ENCODE measurements around the gene TP53TG5. TPM values are rescaled to one million over a fixed set of nuclear protein-coding genes. Genes with fewer than 3 reads are reported as not detected.
A peak's percentile ranks its signal among the peaks of the same experiment; 100 is the strongest.

Gene TP53TG5
- total RNA-seq (2021; fragmentation: NEBNext Ultra II Directional; extraction: Animal tissue kit (Norgen Biotek cat#: 25700)) = not detected in 2 replicates
- polyA plus RNA-seq (2011; rRNA removed) = not detected in 2 replicates
- 0.03 TPM for polyA plus RNA-seq (2011; cell fraction: cytosol; rRNA removed)
- polyA plus RNA-seq (2011; cell fraction: nucleus; rRNA removed) = 1.6 TPM
- polyA plus RNA-seq (2012, experiment 1 of 2) = 0.42 to 0.67 TPM (median 0.60 TPM) in 4 replicates
- not detected for polyA plus RNA-seq (2012, experiment 2 of 2)
- not detected for polyA plus RNA-seq (2013, experiment 1 of 2)
- not detected for polyA plus RNA-seq (2013, experiment 2 of 2)
- polyA minus RNA-seq (2011; rRNA and poly(A)+ RNA removed) = 0.19 TPM in 1 of 2 replicates, not detected in the other
- polyA minus RNA-seq (2011; cell fraction: cytosol; rRNA and poly(A)+ RNA removed) = not detected
- 1.1 TPM for polyA minus RNA-seq (2011; cell fraction: nucleus; rRNA and poly(A)+ RNA removed)
- long read RNA-seq, experiment 1 = 0 reads
- long read RNA-seq, experiment 2 = 0 reads

- Histone ChIP-seq H3K79me2 (ENCODE audit: control insufficient read depth in 1 of 2, insufficient read depth in 2 of 2, low read length in 2 of 2) (no peaks in the 10 kb centered on the region), H2AFZ (ENCODE audit: low read length) (no peak within 1 kb of the TSS), H3K4ac (replicated peaks; ENCODE audit: insufficient read length, low read depth, low read length) (no peak within 1 kb of the TSS), H3K9ac (replicated peaks in 1 of 4; ENCODE audit: extremely low read depth in 1 of 4, low read depth in 3 of 4, low read length in 3 of 4) (no peak within 1 kb of the TSS), H2BK15ac (ENCODE audit: low read length) (no peak within 1 kb of the TSS), H3K4me3 (ENCODE audit: extremely low read depth in 1 of 4, insufficient read depth in 2 of 4, low read depth in 3 of 4, low read length in 4 of 4) (no peak within 1 kb of the TSS), H3K27ac (ENCODE audit: low read depth, low read length) (no peak within 1 kb of the TSS), H3K9me3 (ENCODE audit: insufficient read depth in 2 of 2, low read depth in 1 of 2, low read length in 1 of 2) (no peaks in the 10 kb centered on the region), H3K56ac (replicated peaks; ENCODE audit: insufficient read length, low read depth, low read length) (no peak within 1 kb of the TSS), H4K20me1 (replicated peaks in 1 of 2; ENCODE audit: control insufficient read depth in 1 of 2, insufficient read depth in 2 of 2, low read length in 2 of 2) (no peaks in the 10 kb centered on the region), H3K23me2 (ENCODE audit: low read depth, low read length) (peaks cover 4% of the 10 kb centered on the region), H2BK120ac (replicated peaks; ENCODE audit: low read depth, low read length) (no peak within 1 kb of the TSS), H2BK5ac (ENCODE audit: low read depth, low read length) (no peak within 1 kb of the TSS), H2BK12ac (ENCODE audit: low read depth, low read length) (no peak within 1 kb of the TSS), H3K14ac (ENCODE audit: insufficient read length) (no peak within 1 kb of the TSS), H4K91ac (replicated peaks; ENCODE audit: insufficient read length, low read length) (no peak within 1 kb of the TSS), H2AK5ac (ENCODE audit: low read depth, low read length) (no peak within 1 kb of the TSS), H3K4me1 (replicated peaks in 1 of 4; ENCODE audit: control insufficient read depth in 3 of 4, insufficient read depth in 4 of 4, low read length in 3 of 4) (peaks cover 0 to 14% (median 5%) of the 10 kb centered on the region in 4 experiments; a peak in 5 of 7 replicates), H3K23ac (ENCODE audit: insufficient read length) (no peak within 1 kb of the TSS), H3K18ac (ENCODE audit: extremely low read depth, low read length) (no peak within 1 kb of the TSS), H2BK20ac (ENCODE audit: low read length) (no peak within 1 kb of the TSS), H3K36me3 (ENCODE audit: control insufficient read depth in 2 of 4, insufficient read depth in 4 of 4, low read length in 3 of 4) (no peaks in the 10 kb centered on the region), H3K4me2 (ENCODE audit: insufficient read depth in 1 of 2, low read depth in 2 of 2, low read length in 2 of 2) (no peak within 1 kb of the TSS), H3K27me3 (replicated peaks in 1 of 4; ENCODE audit: control insufficient read depth in 3 of 4, extremely low read depth in 1 of 4, insufficient read depth in 3 of 4, low read length in 3 of 4) (peaks cover 0 to 3% (median 2%) of the 10 kb centered on the region in 4 experiments; a peak in 3 of 7 replicates), H4K8ac (ENCODE audit: extremely low read depth, insufficient read depth, low read length) (no peak within 1 kb of the TSS; the same call in 1 of the 2 replicates), H4K5ac (ENCODE audit: insufficient read length, low read depth, low read length) (no peak within 1 kb of the TSS), H3K79me1 (ENCODE audit: low read depth, low read length) (no peaks in the 10 kb centered on the region)
- TF ChIP-seq GABPA (IDR thresholded peaks at IDR 0.05; ENCODE audit: borderline replicate concordance, insufficient read depth, low read length) (no peak), CEBPB (IDR thresholded peaks at IDR 0.05; ENCODE audit: low read depth, low read length) (no peak), RXRA (IDR thresholded peaks at IDR 0.05; ENCODE audit: insufficient read depth, low read depth, low read length) (no peak), SAP30 (IDR thresholded peaks at IDR 0.05; ENCODE audit: insufficient read depth, insufficient replicate concordance, low read length) (no peak), BRCA1 (IDR thresholded peaks at IDR 0.05; ENCODE audit: low read depth, low read length) (no peak), GTF2F1 (IDR thresholded peaks at IDR 0.05; ENCODE audit: borderline replicate concordance, low read depth, low read length) (no peak), SIRT6 (IDR thresholded peaks at IDR 0.05; ENCODE audit: low read length) (no peak), RFX5 (IDR thresholded peaks at IDR 0.05; ENCODE audit: borderline replicate concordance, low read depth, low read length) (no peak), JUN (IDR thresholded peaks at IDR 0.05; ENCODE audit: low read depth, low read length) (no peak)
- FAIRE-seq (no peak), DNase-seq (ENCODE audit: low read depth in 1 of 2, low spot score in 2 of 2) (peak in 1 of 2 experiments; percentile 24)
- WGBS, 2 experiments (ENCODE audit: extremely low coverage in 1 of 2, insufficient coverage in 1 of 2, insufficient read length in 1 of 2, insufficient replicate concordance in 2 of 2, low coverage in 1 of 2, low lambda C conversion rate in 2 of 2, missing lambda C conversion rate in 1 of 2) = 83% methylated on average over 1 of the region's 1 CpG; no CpG with 5 or more reads in 1 of the 2 experiments
- POLR2A ChIA-PET (ENCODE audit: partially characterized antibody) = interaction anchor here (0.6 to 2.8 kb wide), 4 partner anchors 10 to 38 kb away, joined by 4 to 6 read pairs (median 4); partner anchors contain the start of gene PIGT
- CTCF ChIA-PET (ENCODE audit: partially characterized antibody) = interaction anchor here (0.6 to 10.7 kb wide), 8 partner anchors 16 to 414 kb away, joined by 3 to 156 read pairs (median 5); partner anchors contain the start of genes DBNDD2, DNTTIP1, SYS1 and WFDC3
Measured at GRCh38 chr20:45378191-45378590, at the start of gene TP53TG5. TP53TG5 (minus strand) TSS chr20:45378325; CDS start chr20:45378236, 89 bp downstream.

All from H1 (cell line).